HepG2 (cell line): ENCODE data around the gene TUBB4B. TPM values are rescaled to one million over a fixed set of nuclear protein-coding genes. Genes with fewer than 3 reads are reported as not detected.

Source experiments
- CENPX ChIP-seq: sonication (generic); formaldehyde crosslinking; IDR thresholded peaks from 2 replicates; pipeline ENCODE4 v1.9.0; 2021; ENCODE audit warnings: mild to moderate bottlenecking, missing genetic modification reagents, moderate library complexity
- IRX3 ChIP-seq: sonication (generic); formaldehyde crosslinking; IDR thresholded peaks from 2 replicates; pipeline ENCODE4 v1.8.1; 2023; ENCODE audit warnings: mild to moderate bottlenecking, low read depth, missing genetic modification reagents, borderline replicate concordance
- KAT8 ChIP-seq: IDR thresholded peaks from 2 replicates; pipeline ENCODE4 v1.6.1; 2016; ENCODE audit warnings: missing genetic modification reagents, missing compliant biosample characterization
- NR2F6 ChIP-seq, 2 experiments: IDR thresholded peaks; 2 replicates each; pipeline ENCODE4 v1.6.1; 2016; ENCODE audit warnings: antibody characterized with exemption in 1 of 2, mild to moderate bottlenecking in 1 of 2
- NRL ChIP-seq: sonication (generic); formaldehyde crosslinking; IDR thresholded peaks from 2 replicates; pipeline ENCODE4 v1.5.0; 2020; ENCODE audit warnings: missing genetic modification reagents, mild to moderate bottlenecking, moderate library complexity, borderline replicate concordance
- PHF5A ChIP-seq: IDR thresholded peaks from one replicate; pipeline ENCODE4 v1.6.1; 2018; ENCODE audit warnings: low read depth, missing genetic modification reagents; ENCODE audit not compliant: unreplicated experiment
- PLRG1 ChIP-seq: fragments of 450-650 bp; conservative IDR thresholded peaks from 2 replicates; pipeline ENCODE4 v1.6.1; 2016
- RARA ChIP-seq: IDR thresholded peaks from 2 replicates; pipeline ENCODE4 v1.6.1; 2016; ENCODE audit warnings: missing genetic modification reagents, missing compliant biosample characterization
- SNAI1 ChIP-seq: sonication (generic); formaldehyde crosslinking; IDR thresholded peaks from 2 replicates; pipeline ENCODE4 v1.5.0; 2020; ENCODE audit warnings: mild to moderate bottlenecking, missing genetic modification reagents, borderline replicate concordance
- ZNF101 ChIP-seq: sonication (generic); formaldehyde crosslinking; IDR thresholded peaks from 2 replicates; pipeline ENCODE4 v1.4.0; 2020; ENCODE audit warnings: mild to moderate bottlenecking, low read depth, missing genetic modification reagents, borderline replicate concordance
- ZNF317 ChIP-seq: sonication (generic); formaldehyde crosslinking; IDR thresholded peaks from 2 replicates; pipeline ENCODE4 v1.5.0; 2020; ENCODE audit warnings: mild to moderate bottlenecking, missing genetic modification reagents
- ZNF549 ChIP-seq: sonication (generic); formaldehyde crosslinking; IDR thresholded peaks from 2 replicates; pipeline ENCODE4 v1.5.0; 2020; ENCODE audit warnings: missing genetic modification reagents
- ZNF615 ChIP-seq: sonication (generic); formaldehyde crosslinking; IDR thresholded peaks from 2 replicates; pipeline ENCODE4 v1.5.0; 2020; ENCODE audit warnings: mild to moderate bottlenecking, missing genetic modification reagents, borderline replicate concordance
- ZNF766 ChIP-seq: sonication (generic); formaldehyde crosslinking; IDR thresholded peaks from 2 replicates; pipeline ENCODE4 v1.5.0; 2020; ENCODE audit warnings: missing genetic modification reagents, borderline replicate concordance
- polyA plus RNA-seq, 8 experiments: library from polyadenylated mRNA; depleted of rRNA in 3 of 8; stranded (reverse) in 7 of 8; unstranded in 1 of 8; fragments of >200 nt; fragmentation: Illumina TruSeq in 4 of 8; extraction: Trizol in 4 of 8; gene quantifications; 2 replicates each; pipeline versions ENCODE4 v1.2.1 to v1.2.3, GENCODE V29; 2011 to 2016; ENCODE audit warnings: low read depth in 4 of 8, missing spikeins in 1 of 8, mixed read lengths in 1 of 8; ENCODE audit not compliant: insufficient read depth in 1 of 8
- total RNA-seq, 5 experiments: library from RNA; depleted of rRNA; stranded (reverse); fragments of >200 nt; fragmentation: Illumina TruSeq; extraction: Trizol; gene quantifications; 2 replicates each; pipeline ENCODE4 v1.2.3, GENCODE V29; 2016; ENCODE audit warnings: low read depth in 1 of 5
- TF ChIP-seq, protein P1 (sequence below): sonication (generic); formaldehyde crosslinking; IDR thresholded peaks from 2 replicates; pipeline ENCODE4 v1.8.1; 2023; ENCODE audit warnings: mild to moderate bottlenecking, inconsistent platforms, moderate library complexity, missing genetic modification reagents, borderline replicate concordance
- TF ChIP-seq, protein P2 (sequence below): sonication (generic); formaldehyde crosslinking; IDR thresholded peaks from 2 replicates; pipeline ENCODE4 v1.8.0; 2022; ENCODE audit warnings: mild to moderate bottlenecking, missing genetic modification reagents, moderate library complexity
- TF ChIP-seq, protein P3 (sequence below): sonication (generic); formaldehyde crosslinking; conservative IDR thresholded peaks from 2 replicates; pipeline ENCODE4 v1.8.0; 2022; ENCODE audit warnings: mild to moderate bottlenecking, moderate library complexity, missing genetic modification reagents
- TF ChIP-seq, protein P4 (sequence below): sonication (generic); formaldehyde crosslinking; IDR thresholded peaks from 2 replicates; pipeline ENCODE4 v1.9.0; 2021; ENCODE audit warnings: missing genetic modification reagents, borderline replicate concordance
- TF ChIP-seq, protein P5 (sequence below): sonication (generic); formaldehyde crosslinking; IDR thresholded peaks from 2 replicates; pipeline ENCODE4 v1.4.0; 2020; ENCODE audit warnings: missing genetic modification reagents
- TF ChIP-seq, protein P6 (sequence below): sonication (generic); formaldehyde crosslinking; IDR thresholded peaks from 2 replicates; pipeline ENCODE4 v1.5.1; 2020; ENCODE audit warnings: missing genetic modification reagents, mild to moderate bottlenecking, borderline replicate concordance

Gene TUBB4B
- total and polyA plus RNA-seq, 2 of the 13 experiments (the other 11 are each of a cell fraction or from before 2014, with no cell fraction given) = 182 to 412 TPM

DNA sequence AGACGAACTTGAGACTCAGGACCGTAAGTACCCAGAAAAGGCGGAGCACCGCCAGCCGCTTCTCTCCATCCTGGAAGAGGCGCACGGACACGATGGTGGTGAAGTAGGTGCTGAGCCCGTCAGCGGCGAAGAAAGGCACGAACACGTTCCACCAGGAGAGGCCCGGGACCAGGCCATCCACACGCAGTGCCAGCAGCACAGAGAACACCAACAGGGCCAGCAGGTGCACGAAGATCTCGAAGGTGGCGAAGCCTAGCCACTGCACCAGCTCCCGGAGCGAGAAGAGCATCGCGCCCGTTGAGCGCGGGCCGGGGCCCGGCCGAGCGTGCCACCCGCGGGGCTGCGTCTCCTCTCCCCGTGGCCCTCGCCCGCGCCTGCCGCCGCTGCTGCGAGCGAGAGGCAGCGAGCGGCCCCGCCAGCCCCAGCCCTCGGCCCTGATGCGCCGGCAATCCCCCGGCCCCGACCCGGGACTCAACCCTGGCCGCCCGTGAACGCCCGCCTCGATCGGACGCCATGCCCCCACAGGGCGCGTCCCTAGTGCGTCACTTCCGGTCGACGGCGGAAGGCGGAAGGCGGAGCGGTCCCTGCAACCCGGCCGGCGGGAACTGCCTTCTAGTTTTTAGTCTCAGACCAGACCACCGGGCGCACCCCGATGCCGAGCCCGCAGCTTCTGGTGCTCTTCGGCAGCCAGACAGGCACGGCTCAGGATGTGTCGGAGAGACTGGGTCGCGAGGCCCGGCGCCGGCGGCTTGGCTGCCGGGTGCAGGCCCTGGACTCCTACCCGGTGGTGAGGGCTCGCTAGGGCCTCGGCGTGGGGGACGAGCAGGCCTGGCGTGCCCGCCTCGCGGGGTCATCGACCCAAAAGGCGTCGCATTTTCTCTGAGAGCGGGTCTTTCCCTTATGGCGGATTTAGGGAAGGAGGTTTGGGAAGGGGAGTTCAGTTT lies 35.7 kb upstream of the TUBB4B start, which contains the start of the genes NDOR1 and TMEM203 (continued):
- TF ChIP-seq, protein P1, sequence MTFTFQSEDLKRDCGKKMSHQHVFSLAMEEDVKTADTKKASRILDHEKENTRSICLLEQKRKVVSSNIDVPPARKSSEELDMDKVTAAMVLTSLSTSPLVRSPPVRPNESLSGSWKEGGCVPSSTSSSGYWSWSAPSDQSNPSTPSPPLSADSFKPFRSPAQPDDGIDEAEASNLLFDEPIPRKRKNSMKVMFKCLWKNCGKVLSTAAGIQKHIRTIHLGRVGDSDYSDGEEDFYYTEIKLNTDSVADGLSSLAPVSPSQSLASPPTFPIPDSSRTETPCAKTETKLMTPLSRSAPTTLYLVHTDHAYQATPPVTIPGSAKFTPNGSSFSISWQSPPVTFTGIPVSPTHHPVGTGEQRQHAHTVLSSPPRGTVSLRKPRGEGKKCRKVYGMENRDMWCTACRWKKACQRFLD (CRISPR knock-in tag) = peak; percentile 48; the same call in 1 of the 2 replicates
- TF ChIP-seq ZNF766 (CRISPR knock-in tag) = peak; percentile 61; the same call in 1 of the 2 replicates
- TF ChIP-seq KAT8 (CRISPR knock-in tag) = peak; percentile 99
- TF ChIP-seq, protein P2, sequence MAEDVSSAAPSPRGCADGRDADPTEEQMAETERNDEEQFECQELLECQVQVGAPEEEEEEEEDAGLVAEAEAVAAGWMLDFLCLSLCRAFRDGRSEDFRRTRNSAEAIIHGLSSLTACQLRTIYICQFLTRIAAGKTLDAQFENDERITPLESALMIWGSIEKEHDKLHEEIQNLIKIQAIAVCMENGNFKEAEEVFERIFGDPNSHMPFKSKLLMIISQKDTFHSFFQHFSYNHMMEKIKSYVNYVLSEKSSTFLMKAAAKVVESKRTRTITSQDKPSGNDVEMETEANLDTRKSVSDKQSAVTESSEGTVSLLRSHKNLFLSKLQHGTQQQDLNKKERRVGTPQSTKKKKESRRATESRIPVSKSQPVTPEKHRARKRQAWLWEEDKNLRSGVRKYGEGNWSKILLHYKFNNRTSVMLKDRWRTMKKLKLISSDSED = no peak
- TF ChIP-seq ZNF317 = no peak
- no peak for TF ChIP-seq ZNF615 (CRISPR knock-in tag)
- no peak for TF ChIP-seq ZNF101 (CRISPR knock-in tag)
- TF ChIP-seq, protein P3, sequence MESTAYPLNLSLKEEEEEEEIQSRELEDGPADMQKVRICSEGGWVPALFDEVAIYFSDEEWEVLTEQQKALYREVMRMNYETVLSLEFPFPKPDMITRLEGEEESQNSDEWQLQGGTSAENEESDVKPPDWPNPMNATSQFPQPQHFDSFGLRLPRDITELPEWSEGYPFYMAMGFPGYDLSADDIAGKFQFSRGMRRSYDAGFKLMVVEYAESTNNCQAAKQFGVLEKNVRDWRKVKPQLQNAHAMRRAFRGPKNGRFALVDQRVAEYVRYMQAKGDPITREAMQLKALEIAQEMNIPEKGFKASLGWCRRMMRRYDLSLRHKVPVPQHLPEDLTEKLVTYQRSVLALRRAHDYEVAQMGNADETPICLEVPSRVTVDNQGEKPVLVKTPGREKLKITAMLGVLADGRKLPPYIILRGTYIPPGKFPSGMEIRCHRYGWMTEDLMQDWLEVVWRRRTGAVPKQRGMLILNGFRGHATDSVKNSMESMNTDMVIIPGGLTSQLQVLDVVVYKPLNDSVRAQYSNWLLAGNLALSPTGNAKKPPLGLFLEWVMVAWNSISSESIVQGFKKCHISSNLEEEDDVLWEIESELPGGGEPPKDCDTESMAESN (CRISPR knock-in tag) = peak; percentile 83
- TF ChIP-seq IRX3 (CRISPR knock-in tag) = 0 out of 2 replicates have a peak, but pooled peaks have one; percentile 31
- TF ChIP-seq, protein P4, sequence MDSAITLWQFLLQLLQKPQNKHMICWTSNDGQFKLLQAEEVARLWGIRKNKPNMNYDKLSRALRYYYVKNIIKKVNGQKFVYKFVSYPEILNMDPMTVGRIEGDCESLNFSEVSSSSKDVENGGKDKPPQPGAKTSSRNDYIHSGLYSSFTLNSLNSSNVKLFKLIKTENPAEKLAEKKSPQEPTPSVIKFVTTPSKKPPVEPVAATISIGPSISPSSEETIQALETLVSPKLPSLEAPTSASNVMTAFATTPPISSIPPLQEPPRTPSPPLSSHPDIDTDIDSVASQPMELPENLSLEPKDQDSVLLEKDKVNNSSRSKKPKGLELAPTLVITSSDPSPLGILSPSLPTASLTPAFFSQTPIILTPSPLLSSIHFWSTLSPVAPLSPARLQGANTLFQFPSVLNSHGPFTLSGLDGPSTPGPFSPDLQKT (CRISPR knock-in tag) = peak; percentile 45; the same call in 1 of the 2 replicates
- TF ChIP-seq, protein P5, sequence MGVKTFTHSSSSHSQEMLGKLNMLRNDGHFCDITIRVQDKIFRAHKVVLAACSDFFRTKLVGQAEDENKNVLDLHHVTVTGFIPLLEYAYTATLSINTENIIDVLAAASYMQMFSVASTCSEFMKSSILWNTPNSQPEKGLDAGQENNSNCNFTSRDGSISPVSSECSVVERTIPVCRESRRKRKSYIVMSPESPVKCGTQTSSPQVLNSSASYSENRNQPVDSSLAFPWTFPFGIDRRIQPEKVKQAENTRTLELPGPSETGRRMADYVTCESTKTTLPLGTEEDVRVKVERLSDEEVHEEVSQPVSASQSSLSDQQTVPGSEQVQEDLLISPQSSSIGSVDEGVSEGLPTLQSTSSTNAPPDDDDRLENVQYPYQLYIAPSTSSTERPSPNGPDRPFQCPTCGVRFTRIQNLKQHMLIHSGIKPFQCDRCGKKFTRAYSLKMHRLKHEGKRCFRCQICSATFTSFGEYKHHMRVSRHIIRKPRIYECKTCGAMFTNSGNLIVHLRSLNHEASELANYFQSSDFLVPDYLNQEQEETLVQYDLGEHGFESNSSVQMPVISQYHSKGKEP (CRISPR knock-in tag) = no peak; the same call in 1 of the 2 replicates
- TF ChIP-seq PLRG1 = no peak
- TF ChIP-seq ZNF549 (CRISPR knock-in tag) = no peak
- TF ChIP-seq NRL = no peak
- no peak for TF ChIP-seq SNAI1
- TF ChIP-seq PHF5A (CRISPR knock-in tag) = peak; percentile 27
- TF ChIP-seq, protein P6, sequence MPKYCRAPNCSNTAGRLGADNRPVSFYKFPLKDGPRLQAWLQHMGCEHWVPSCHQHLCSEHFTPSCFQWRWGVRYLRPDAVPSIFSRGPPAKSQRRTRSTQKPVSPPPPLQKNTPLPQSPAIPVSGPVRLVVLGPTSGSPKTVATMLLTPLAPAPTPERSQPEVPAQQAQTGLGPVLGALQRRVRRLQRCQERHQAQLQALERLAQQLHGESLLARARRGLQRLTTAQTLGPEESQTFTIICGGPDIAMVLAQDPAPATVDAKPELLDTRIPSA (CRISPR knock-in tag) = no peak
- no peak for TF ChIP-seq CENPX (CRISPR knock-in tag)
- TF ChIP-seq RARA (CRISPR knock-in tag) = peak; percentile 35; the same call in 1 of the 2 replicates
- no peak for TF ChIP-seq NR2F6 (IDR thresholded peaks at IDR 0.05)
- TF ChIP-seq NR2F6 (CRISPR knock-in tag; IDR thresholded peaks at IDR 0.05) = 0 out of 2 replicates have a peak, but pooled peaks have one; percentile 38
